Trophoblast cell (in vitro differentiated cells and primary cell): ENCODE measurements around the gene KRTAP12-1.
"Not testable (repeated sequence)": the region's sequence is repeated elsewhere in the genome, so short reads cannot be mapped to it uniquely, and the experiment has no call there.

Experiments used
- DNase-seq, 2 donors: peaks; one replicate each; pipeline ENCODE4 v3.0.0-alpha.2; 2016
- H2AFZ ChIP-seq: 2 replicates; pipeline ENCODE4 v1.6.1; 2013; ENCODE audit warnings: low read length, moderate library complexity, mild to moderate bottlenecking; ENCODE audit not compliant: insufficient read depth, poor library complexity
- H2AK5ac ChIP-seq: 2 replicates; pipeline ENCODE4 v1.6.1; 2013; ENCODE audit warnings: mild to moderate bottlenecking, low read length
- H2BK120ac ChIP-seq: 2 replicates; pipeline ENCODE4 v1.6.1; 2013; ENCODE audit warnings: low read length, mild to moderate bottlenecking, moderate library complexity; ENCODE audit not compliant: insufficient read depth, poor library complexity
- H2BK12ac ChIP-seq: 2 replicates; pipeline ENCODE4 v1.6.1; 2013; ENCODE audit warnings: mild to moderate bottlenecking, low read length, moderate library complexity
- H2BK5ac ChIP-seq: 2 replicates; pipeline ENCODE4 v1.6.1; 2013; ENCODE audit warnings: low read length, low read depth, moderate library complexity, mild to moderate bottlenecking; ENCODE audit not compliant: poor library complexity
- H3K14ac ChIP-seq: 2 replicates; pipeline ENCODE4 v1.6.1; 2013; ENCODE audit warnings: mild to moderate bottlenecking, low read length
- H3K18ac ChIP-seq: 2 replicates; pipeline ENCODE4 v1.6.1; 2013; ENCODE audit warnings: mild to moderate bottlenecking, low read length
- H3K23ac ChIP-seq: 2 replicates; pipeline ENCODE4 v1.6.1; 2013; ENCODE audit warnings: low read length
- H3K27ac ChIP-seq: 2 replicates; pipeline ENCODE4 v1.5.1; 2013; ENCODE audit warnings: low read depth, mild to moderate bottlenecking, inconsistent platforms, low read length, moderate library complexity
- H3K27me3 ChIP-seq: 2 replicates; pipeline ENCODE4 v1.6.1; 2013; ENCODE audit warnings: inconsistent platforms, mild to moderate bottlenecking, low read length, moderate library complexity; ENCODE audit not compliant: insufficient read depth
- H3K36me3 ChIP-seq, 2 experiments: 1 replicate in 1 of 2; 2 replicates in 1 of 2; pipeline ENCODE4 v1.6.1; 2013; ENCODE audit warnings: low read length in 2 of 2, mild to moderate bottlenecking in 2 of 2, moderate library complexity in 1 of 2; ENCODE audit not compliant: insufficient read depth in 2 of 2, control insufficient read depth in 1 of 2
- H3K4ac ChIP-seq: 2 replicates; pipeline ENCODE4 v1.6.1; 2013; ENCODE audit warnings: low read depth, mild to moderate bottlenecking, low read length, moderate library complexity
- H3K4me1 ChIP-seq, 2 experiments: 1 replicate in 1 of 2; 2 replicates in 1 of 2; pipeline ENCODE4 v1.6.1; 2013; ENCODE audit warnings: low read length in 2 of 2, mild to moderate bottlenecking in 2 of 2, moderate library complexity in 1 of 2; ENCODE audit not compliant: insufficient read depth in 2 of 2, control insufficient read depth in 1 of 2
- H3K4me2 ChIP-seq: 2 replicates; pipeline ENCODE4 v1.6.1; 2013; ENCODE audit warnings: inconsistent platforms, mild to moderate bottlenecking, low read length, moderate library complexity
- H3K4me3 ChIP-seq: 2 replicates; pipeline ENCODE4 v1.5.1; 2013; ENCODE audit warnings: mild to moderate bottlenecking, low read depth, low read length, inconsistent platforms
- H3K79me1 ChIP-seq: one replicate; pipeline ENCODE4 v1.6.1; 2013; ENCODE audit warnings: low read length
- H3K79me2 ChIP-seq: 2 replicates; pipeline ENCODE4 v1.6.1; 2013; ENCODE audit warnings: low read length, mild to moderate bottlenecking; ENCODE audit not compliant: control insufficient read depth, insufficient read depth, poor library complexity
- H3K9ac ChIP-seq: 2 replicates; pipeline ENCODE4 v1.6.1; 2013; ENCODE audit warnings: mild to moderate bottlenecking, low read length
- H3K9me3 ChIP-seq: 2 replicates; pipeline ENCODE4 v1.6.1; 2013; ENCODE audit warnings: low read depth, mild to moderate bottlenecking, control low read depth, inconsistent platforms, low read length; ENCODE audit not compliant: insufficient read depth
- H4K12ac ChIP-seq: 2 replicates; pipeline ENCODE4 v1.6.1; 2013; ENCODE audit warnings: low read depth, mild to moderate bottlenecking, low read length, moderate library complexity
- H4K8ac ChIP-seq: 2 replicates; pipeline ENCODE4 v1.6.1; 2013; ENCODE audit warnings: low read depth, mild to moderate bottlenecking, low read length, moderate library complexity
- H4K91ac ChIP-seq: one replicate; pipeline ENCODE4 v1.6.1; 2013; ENCODE audit warnings: low read depth, mild to moderate bottlenecking, low read length, moderate library complexity
- WGBS: extraction: QIAGEN DNeasy Blood & Tissue Kit; methylation state at CpG from one replicate; pipeline ENCODE4 v1.1.7; 2013; ENCODE audit warnings: missing lambda C conversion rate; ENCODE audit not compliant: insufficient read length, insufficient coverage; ENCODE audit errors: extremely low coverage; 5-methylcytosine and 5-hydroxymethylcytosine counted together

The KRTAP12-1 gene

GRCh38 chr21:44685050-44685449 lies 3.1 kb upstream of the KRTAP12-1 start:
- no CpG with 5 or more reads among the region's 6 CpGs for WGBS
- H3K4me2 ChIP-seq, result not testable (repeated sequence)

GRCh38 chr21:44684483-44684882 lies 2.5 kb upstream of the KRTAP12-1 start:
- no peak overlapping the region for H3K27ac ChIP-seq
- no peaks in the 10 kb centered on the region for H3K27me3 ChIP-seq
- no peak overlapping the region for H4K91ac ChIP-seq
- peaks cover 2% of the 10 kb centered on the region for H3K9me3 ChIP-seq
- no peak overlapping the region for H3K18ac ChIP-seq
- no peaks in the 10 kb centered on the region for H3K79me1 ChIP-seq
- H3K23ac ChIP-seq, result no peak overlapping the region
- no peak overlapping the region for H3K9ac ChIP-seq
- H3K79me2 ChIP-seq, result no peaks in the 10 kb centered on the region
- H3K14ac ChIP-seq, result no peak overlapping the region
- H3K4me2 ChIP-seq, result no peak overlapping the region
- no CpG with 5 or more reads among the region's 6 CpGs for WGBS
- H3K4ac ChIP-seq, result no peak overlapping the region
- H2BK120ac ChIP-seq, result no peak overlapping the region
- no peaks in the 10 kb centered on the region for H3K36me3 ChIP-seq
- H2AFZ ChIP-seq, result no peak overlapping the region
- no peak for DNase-seq
- H4K8ac ChIP-seq, result no peak overlapping the region
- no peak overlapping the region for H2BK12ac ChIP-seq
- H3K4me1 ChIP-seq, result no peaks in the 10 kb centered on the region
- H2AK5ac ChIP-seq, result no peak overlapping the region
- no peak overlapping the region for H4K12ac ChIP-seq
- no peak overlapping the region for H3K4me3 ChIP-seq
- no peak overlapping the region for H2BK5ac ChIP-seq

More at GRCh38 chr21:44685050-44685449, 3.1 kb upstream of the KRTAP12-1 start:
- not testable (repeated sequence) for H3K23ac ChIP-seq, H3K27me3 ChIP-seq, H3K4me3 ChIP-seq, H4K91ac ChIP-seq, H3K4ac ChIP-seq, H3K79me2 ChIP-seq, DNase-seq, H4K8ac ChIP-seq, H3K4me1 ChIP-seq, H4K12ac ChIP-seq, H3K27ac ChIP-seq, H3K9ac ChIP-seq, H2AK5ac ChIP-seq, H2BK5ac ChIP-seq, H3K18ac ChIP-seq, H3K36me3 ChIP-seq, H2BK120ac ChIP-seq, H2BK12ac ChIP-seq, H2AFZ ChIP-seq, H3K14ac ChIP-seq, H3K9me3 ChIP-seq, H3K79me1 ChIP-seq

- Histone ChIP-seq H3K36me3 (no peaks in the 10 kb centered on the region), H2AFZ (no peak overlapping the region), H3K4me1 (no peaks in the 10 kb centered on the region), H3K4me3 (no peak overlapping the region), H3K27ac (no peak overlapping the region), H3K4me2 (no peak overlapping the region), H2AK5ac (no peak overlapping the region), H4K91ac (no peak overlapping the region), H4K12ac (no peak overlapping the region), H3K14ac (no peak overlapping the region), H2BK12ac (no peak overlapping the region), H3K9me3 (peaks cover 2% of the 10 kb centered on the region), H3K18ac (no peak overlapping the region), H3K79me2 (no peaks in the 10 kb centered on the region), H3K9ac (no peak overlapping the region), H3K23ac (no peak overlapping the region), H2BK5ac (no peak overlapping the region), H2BK120ac (no peak overlapping the region), H3K27me3 (no peaks in the 10 kb centered on the region), H3K4ac (no peak overlapping the region), H3K79me1 (no peaks in the 10 kb centered on the region), H4K8ac (no peak overlapping the region)
- no CpG with 5 or more reads among the region's 7 CpGs for WGBS
- DNase-seq, result no peak
Measured at GRCh38 chr21:44684077-44684476, 2.1 kb upstream of the KRTAP12-1 start.

GRCh38 chr21:44682580-44683151 lies 703 bp upstream of the KRTAP12-1 start:
- H2AK5ac ChIP-seq, result no peak overlapping the region
- H2BK5ac ChIP-seq, result no peak overlapping the region
- H3K4me2 ChIP-seq, result no peak overlapping the region
- no peak overlapping the region for H4K91ac ChIP-seq
- H3K4ac ChIP-seq, result no peak overlapping the region
- no peak overlapping the region for H3K18ac ChIP-seq
- H4K12ac ChIP-seq, result no peak overlapping the region
- peaks cover 2% of the 10 kb centered on the region for H3K9me3 ChIP-seq
- H2AFZ ChIP-seq, result no peak overlapping the region
- no peak overlapping the region for H2BK120ac ChIP-seq
- H3K9ac ChIP-seq, result no peak overlapping the region
- no peak overlapping the region for H3K27ac ChIP-seq
- no peaks in the 10 kb centered on the region for H3K79me2 ChIP-seq
- H3K4me1 ChIP-seq, result no peaks in the 10 kb centered on the region
- no peak overlapping the region for H3K4me3 ChIP-seq
- H3K23ac ChIP-seq, result no peak overlapping the region
- no CpG with 5 or more reads among the region's 15 CpGs for WGBS
- H3K36me3 ChIP-seq, result no peaks in the 10 kb centered on the region
- no peak overlapping the region for H2BK12ac ChIP-seq
- DNase-seq, result no peak
- no peaks in the 10 kb centered on the region for H3K79me1 ChIP-seq
- H3K27me3 ChIP-seq, result no peaks in the 10 kb centered on the region
- H3K14ac ChIP-seq, result no peak overlapping the region
- no peak overlapping the region for H4K8ac ChIP-seq
